ENCODE data around the gene NUDT15. TPM values are rescaled to one million over a fixed set of nuclear protein-coding genes. Genes with fewer than 3 reads are reported as not detected.

Gene NUDT15
- total RNA-seq, 2 experiments from 2014 or later = 18.5 to 19.2 TPM

GRCh38 chr13:48078251-48078656, 40.7 kb downstream of the NUDT15 start:
- H3K9me3 Mint-ChIP-seq = no peaks in the 10 kb centered on the region
- peak; percentile 33 for DNase-seq
- H3K4me1 Mint-ChIP-seq (ENCODE audit: low read depth) = peaks cover 3% of the 10 kb centered on the region
- H3K36me3 Mint-ChIP-seq = peaks cover 58% of the 10 kb centered on the region
- intact Hi-C loops (cut with micrococcal nuclease) = no loop called here
- H3K4me3 Mint-ChIP-seq = no peak overlapping the region
- CTCF ChIA-PET = interaction anchor here (1.1 to 2.1 kb wide), 5 partner anchors 10 to 691 kb away, joined by 3 to 14 read pairs (median 4); partner anchors contain the start of gene MED4
- no peaks in the 10 kb centered on the region for H3K27me3 Mint-ChIP-seq
- POLR2A ChIA-PET = interaction anchor here (2.0 kb wide), 1 partner anchor 17 kb away, joined by 5 read pairs; the partner anchor contains the start of gene MED4
- H3K27ac Mint-ChIP-seq = no peak overlapping the region

GRCh38 chr13:48081739-48082138, 44.2 kb downstream of the NUDT15 start:
- ChIA-PET CTCF (interaction anchor here (2.2 kb wide), 1 partner anchor 13 kb away, joined by 6 read pairs; the partner anchor contains the start of gene MED4), POLR2A (no interaction called here)
- intact Hi-C loops (cut with micrococcal nuclease) = no loop called here
- H3K9me3 Mint-ChIP-seq = no peaks in the 10 kb centered on the region
- H3K27me3 Mint-ChIP-seq = no peaks in the 10 kb centered on the region
- DNase-seq = no peak
- H3K36me3 Mint-ChIP-seq = peaks cover 39% of the 10 kb centered on the region
- no peak overlapping the region for H3K4me3 Mint-ChIP-seq
- no peak overlapping the region for H3K27ac Mint-ChIP-seq
- H3K4me1 Mint-ChIP-seq (ENCODE audit: low read depth) = peaks cover 3% of the 10 kb centered on the region

DNA sequence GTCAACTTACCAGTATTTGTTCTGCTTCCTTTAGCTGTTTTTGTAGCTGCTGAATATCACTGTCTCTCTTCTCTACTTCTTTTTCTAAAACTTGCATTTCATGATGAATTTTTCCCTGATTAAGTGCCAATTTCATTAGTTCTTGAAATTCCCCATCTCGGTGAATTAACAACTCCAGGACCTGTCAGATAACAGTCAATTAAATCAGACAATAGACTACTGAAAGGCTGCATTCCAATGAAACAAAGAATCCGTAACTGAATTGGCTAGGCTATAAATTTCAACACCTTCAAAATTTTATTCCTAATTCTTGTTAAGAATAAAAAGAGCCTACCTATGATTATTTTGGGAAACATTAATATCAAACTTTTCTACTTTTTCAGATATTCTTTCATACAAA, 48.7 kb downstream of the NUDT15 start:
- intact Hi-C loops (cut with micrococcal nuclease) = no loop called here
- CTCF ChIA-PET = interaction anchor here (1.6 kb wide), 1 partner anchor 9 kb away, joined by 8 read pairs; the partner anchor contains the start of gene MED4
- peaks cover 18% of the 10 kb centered on the region for H3K4me1 Mint-ChIP-seq (ENCODE audit: low read depth)
- H3K27ac Mint-ChIP-seq = no peak overlapping the region
- POLR2A ChIA-PET = no interaction called here
- no peak overlapping the region for H3K4me3 Mint-ChIP-seq
- no peak for DNase-seq
- H3K9me3 Mint-ChIP-seq = no peaks in the 10 kb centered on the region
- H3K36me3 Mint-ChIP-seq = peaks cover 17% of the 10 kb centered on the region
- no peaks in the 10 kb centered on the region for H3K27me3 Mint-ChIP-seq

GRCh38 chr13:48093588-48093987, 56.1 kb downstream of the NUDT15 start:
- CTCF ChIA-PET = interaction anchor here (1.2 to 2.3 kb wide), 5 partner anchors 12 to 674 kb away, joined by 3 to 30 read pairs (median 6); partner anchors contain the start of gene NUDT15
- Mint-ChIP-seq H3K27me3 (no peaks in the 10 kb centered on the region), H3K27ac (no peak overlapping the region), H3K4me3 (peak overlapping the region; percentile 97), H3K36me3 (no peaks in the 10 kb centered on the region), H3K4me1 (ENCODE audit: low read depth) (peaks cover 47% of the 10 kb centered on the region), H3K9me3 (no peaks in the 10 kb centered on the region)
- no peak for DNase-seq
- POLR2A ChIA-PET = interaction anchor here (0.7 to 2.4 kb wide), 3 partner anchors 27 to 139 kb away, joined by 3 to 12 read pairs (median 9); partner anchors contain the start of genes ITM2B and NUDT15
- intact Hi-C loops (cut with micrococcal nuclease) = no loop called here

DNA sequence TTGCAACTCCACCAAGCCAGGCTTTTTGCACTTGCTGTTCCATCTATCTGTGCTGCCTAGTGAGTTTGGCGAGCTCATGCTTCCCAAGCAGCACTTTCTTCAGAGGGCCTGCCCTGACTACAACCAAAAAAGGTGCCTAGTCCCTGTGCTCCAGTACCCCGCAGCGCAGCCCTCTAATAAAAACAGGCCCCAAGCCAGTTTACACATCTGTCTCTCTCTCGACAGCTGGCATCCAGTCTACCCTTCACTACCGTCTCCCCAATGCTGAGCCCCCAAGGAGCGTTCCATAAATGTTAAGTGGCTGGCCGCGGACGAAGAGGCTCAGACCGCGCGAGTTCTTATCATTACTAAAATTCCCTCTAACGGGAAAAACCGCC, 56.9 kb downstream of the NUDT15 start:
- Mint-ChIP-seq H3K27me3 (peaks cover 1% of the 10 kb centered on the region), H3K9me3 (no peaks in the 10 kb centered on the region), H3K27ac (peak overlapping the region; percentile 86), H3K4me1 (ENCODE audit: low read depth) (peaks cover 41% of the 10 kb centered on the region), H3K4me3 (peak overlapping the region; percentile 97), H3K36me3 (no peaks in the 10 kb centered on the region)
- ChIA-PET POLR2A (interaction anchor here (1.1 to 2.4 kb wide), 6 partner anchors 47 to 210 kb away, joined by 3 to 12 read pairs (median 4); partner anchors contain the start of genes ITM2B, NUDT15 and RB1), CTCF (interaction anchor here (0.6 to 2.3 kb wide), 34 partner anchors 9 to 1482 kb away, joined by 3 to 30 read pairs (median 4); partner anchors contain the start of genes CAB39L, ITM2B, NUDT15 and SETDB2)
- intact Hi-C loops (cut with micrococcal nuclease) = no loop called here
- peak; percentile 15 for DNase-seq

DNA sequence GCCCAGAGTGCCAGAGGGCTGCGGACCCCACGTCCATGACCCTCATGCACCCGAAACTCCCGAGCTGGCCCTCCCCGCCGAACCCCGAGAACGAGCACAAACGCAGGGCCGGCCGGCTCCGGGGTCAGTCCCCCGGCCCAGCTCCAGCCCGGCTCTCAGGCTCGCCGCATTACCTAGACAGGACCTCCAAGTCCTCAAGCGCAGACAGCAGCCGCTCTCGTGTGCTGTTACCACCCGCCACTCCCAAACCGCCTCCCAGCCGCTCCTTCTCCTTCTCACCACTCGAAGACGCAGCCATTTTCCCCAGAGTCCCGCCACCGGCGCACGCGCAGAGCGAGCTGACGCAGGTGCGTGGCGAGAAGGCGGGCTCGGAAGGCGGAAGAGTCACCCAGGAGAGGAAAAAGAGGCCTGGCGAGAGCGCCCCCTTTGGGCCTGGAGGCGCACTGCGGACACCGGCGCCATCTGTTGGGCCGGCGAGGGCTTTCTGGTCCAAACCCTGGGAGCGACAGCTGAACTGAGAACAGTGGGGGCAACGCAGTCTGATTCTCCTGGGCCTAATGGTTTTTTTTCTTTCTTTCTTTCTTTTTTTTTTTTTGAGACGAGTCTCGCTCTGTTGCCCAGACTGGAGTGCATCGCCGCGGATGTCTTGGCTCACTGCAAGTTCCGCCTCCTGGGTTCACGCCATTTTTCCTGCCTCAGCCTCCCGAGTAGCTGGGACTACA, 57.4 kb downstream of the NUDT15 start, which contains the start of gene MED4:
MED4 (minus strand) TSS at position 324 of the 722 bp plus-strand sequence; CDS start at position 298, 26 bp downstream.
- ChIA-PET CTCF (interaction anchor here (0.6 to 2.3 kb wide), 37 partner anchors 9 to 1483 kb away, joined by 3 to 30 read pairs (median 4); partner anchors contain the start of genes CAB39L, ITM2B, NUDT15 and SETDB2), POLR2A (interaction anchor here (0.7 to 2.4 kb wide), 9 partner anchors 17 to 209 kb away, joined by 3 to 12 read pairs (median 5); partner anchors contain the start of genes ITM2B, NUDT15 and RB1)
- H3K9me3 Mint-ChIP-seq = no peaks in the 10 kb centered on the region
- no peaks in the 10 kb centered on the region for H3K36me3 Mint-ChIP-seq
- peaks cover 1% of the 10 kb centered on the region for H3K27me3 Mint-ChIP-seq
- H3K27ac Mint-ChIP-seq = peak within 1 kb of the TSS; percentile 86
- peak; percentile 98 for DNase-seq
- H3K4me3 Mint-ChIP-seq = peak within 1 kb of the TSS; percentile 97
- H3K4me1 Mint-ChIP-seq (ENCODE audit: low read depth) = peaks cover 38% of the 10 kb centered on the region
- intact Hi-C loops (cut with micrococcal nuclease) = loop anchor here (1.0 to 5.0 kb wide), 4 partner anchors 58 to 557 kb away; partner anchors contain the start of genes CYSLTR2, NUDT15, RB1 and SUCLA2

GRCh38 chr13:48096670-48097069, 59.1 kb downstream of the NUDT15 start:
- intact Hi-C loops (cut with micrococcal nuclease) = loop anchor here (5.0 kb wide), 1 partner anchor 556 kb away; the partner anchor contains the start of gene CYSLTR2
- H3K27ac Mint-ChIP-seq = no peak overlapping the region
- peaks cover 3% of the 10 kb centered on the region for H3K27me3 Mint-ChIP-seq
- H3K9me3 Mint-ChIP-seq = no peaks in the 10 kb centered on the region
- POLR2A ChIA-PET = no interaction called here
- H3K4me3 Mint-ChIP-seq = no peak overlapping the region
- peaks cover 25% of the 10 kb centered on the region for H3K4me1 Mint-ChIP-seq (ENCODE audit: low read depth)
- H3K36me3 Mint-ChIP-seq = no peaks in the 10 kb centered on the region
- DNase-seq = no peak
- CTCF ChIA-PET = no interaction called here

Other genes starting within 250 kb of the NUDT15 start
- gene SUCLA2, start 36.5 kb upstream of the NUDT15 start, total RNA-seq = 10 to 100 TPM; 39.2 to 41.3 TPM
- 10 to 100 TPM; 49.3 to 53.0 TPM for gene MED4, start 57.4 kb downstream of the NUDT15 start, total RNA-seq
- 10 to 100 TPM; 87.6 to 92.6 TPM for gene ITM2B, start 195.5 kb downstream of the NUDT15 start, total RNA-seq